K562 (cell line): Measurements from ENCODE around the gene JPT1. TPM values are rescaled to one million over a fixed set of nuclear protein-coding genes. Genes with fewer than 3 reads are reported as not detected.

Source experiments
- ETV1 ChIP-seq: fragments of 450-650 bp; conservative IDR thresholded peaks from 2 replicates; pipeline ENCODE4 v1.6.1; 2016; ENCODE audit warnings: missing genetic modification characterization, control low read depth, low read depth, missing compliant biosample characterization
- NR3C1 ChIP-seq: sonication (generic); formaldehyde crosslinking; IDR thresholded peaks from 2 replicates; pipeline ENCODE4 v1.8.1; 2022; ENCODE audit warnings: missing genetic modification reagents
- PCBP2 ChIP-seq: fragments of 200-400 bp; formaldehyde crosslinking; IDR thresholded peaks from 2 replicates; pipeline ENCODE4 v1.6.1; 2018; ENCODE audit warnings: low read length, low read depth, mild to moderate bottlenecking, moderate library complexity; ENCODE audit not compliant: poor library complexity, severe bottlenecking
- ZSCAN29 ChIP-seq: fragments of 450-650 bp; IDR thresholded peaks from 2 replicates; pipeline ENCODE4 v1.6.1; 2017
- polyA plus RNA-seq, 8 experiments: library from polyadenylated mRNA; depleted of rRNA in 4 of 8; stranded (reverse) in 5 of 8; unstranded in 3 of 8; fragments of >200 nt; fragmentation: Nextera tagmentation in 2 of 8; fragmentation: Illumina TruSeq in 1 of 8; extraction: Ambion mirVana in 2 of 8; extraction: Trizol in 1 of 8; gene quantifications; 2 replicates each; pipeline versions ENCODE4 v1.2.1 to v1.2.3, GENCODE V29; 2011 to 2014; ENCODE audit warnings: inconsistent platforms in 1 of 8, missing spikeins in 1 of 8
- total RNA-seq, 7 experiments: library from RNA; depleted of rRNA in 6 of 7; stranded (reverse); fragments of >200 nt in 6 of 7; fragmentation: Illumina TruSeq in 2 of 7; extraction: Trizol in 2 of 7; gene quantifications; 2 replicates each; pipeline versions ENCODE4 v1.2.1 to v1.2.3, GENCODE V29; 2011 to 2021; ENCODE audit warnings: low replicate concordance in 1 of 7
- TF ChIP-seq, protein P1 (sequence below): IDR thresholded peaks from 3 replicates; pipeline ENCODE4 v1.6.1; 2011; ENCODE audit warnings: borderline replicate concordance, mild to moderate bottlenecking; ENCODE audit not compliant: insufficient read length, insufficient read depth
- TF ChIP-seq, protein P2 (sequence below), 2 experiments: fragments of 450-650 bp in 1 of 2; sonication (generic) in 1 of 2; formaldehyde crosslinking in 1 of 2; IDR thresholded peaks; 2 replicates each; pipeline versions ENCODE4 v1.7.1 to v1.9.0; 2016 to 2022; ENCODE audit warnings: inconsistent platforms in 1 of 2, mild to moderate bottlenecking in 1 of 2, missing genetic modification reagents in 1 of 2
- TF ChIP-seq, protein P3 (sequence below), 2 experiments: fragments of 450-650 bp; formaldehyde crosslinking in 1 of 2; IDR thresholded peaks; 2 replicates each; pipeline versions ENCODE4 v1.4.0 to v1.6.1; 2014 to 2020; ENCODE audit warnings: mild to moderate bottlenecking in 2 of 2, borderline replicate concordance in 1 of 2, low read depth in 1 of 2

JPT1 gene
- total and polyA plus RNA-seq, 9 of the 15 experiments (the other 6 are each of a cell fraction or from before 2014, with no cell fraction given), result 56.7 to 292 (median 144) TPM

DNA sequence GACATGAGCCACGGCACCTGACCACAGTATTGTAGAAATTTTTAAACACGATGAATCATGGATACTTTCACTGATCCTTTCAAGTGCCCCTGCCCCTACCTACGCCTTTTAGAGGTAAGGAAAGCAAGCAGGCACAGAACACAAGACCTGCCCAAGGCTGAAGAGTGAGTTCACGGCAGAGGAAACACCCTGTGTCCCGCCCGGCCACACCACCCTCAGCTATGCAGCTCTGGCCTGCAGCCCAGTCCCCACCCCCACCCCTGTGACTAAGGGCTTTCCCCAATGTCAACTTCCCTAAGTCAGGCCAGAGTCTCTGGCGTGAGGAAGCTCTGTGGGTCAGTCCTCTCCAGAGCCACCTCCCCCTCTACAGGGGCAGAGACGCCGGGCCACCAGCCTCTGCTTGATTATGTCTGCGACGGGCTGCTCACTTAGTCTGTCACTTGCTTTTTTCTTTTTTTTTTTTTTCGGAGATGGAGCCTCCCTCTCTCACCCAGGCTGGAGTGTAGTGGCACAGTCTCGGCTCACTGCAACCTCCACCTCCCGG lies 58.2 kb downstream of the JPT1 start (continued):
- TF ChIP-seq PCBP2, result no peak
- TF ChIP-seq ETV1 (tag), result no peak
- no peak for TF ChIP-seq ZSCAN29
- TF ChIP-seq, protein P1, sequence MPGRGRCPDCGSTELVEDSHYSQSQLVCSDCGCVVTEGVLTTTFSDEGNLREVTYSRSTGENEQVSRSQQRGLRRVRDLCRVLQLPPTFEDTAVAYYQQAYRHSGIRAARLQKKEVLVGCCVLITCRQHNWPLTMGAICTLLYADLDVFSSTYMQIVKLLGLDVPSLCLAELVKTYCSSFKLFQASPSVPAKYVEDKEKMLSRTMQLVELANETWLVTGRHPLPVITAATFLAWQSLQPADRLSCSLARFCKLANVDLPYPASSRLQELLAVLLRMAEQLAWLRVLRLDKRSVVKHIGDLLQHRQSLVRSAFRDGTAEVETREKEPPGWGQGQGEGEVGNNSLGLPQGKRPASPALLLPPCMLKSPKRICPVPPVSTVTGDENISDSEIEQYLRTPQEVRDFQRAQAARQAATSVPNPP, result no peak
- TF ChIP-seq, protein P2, sequence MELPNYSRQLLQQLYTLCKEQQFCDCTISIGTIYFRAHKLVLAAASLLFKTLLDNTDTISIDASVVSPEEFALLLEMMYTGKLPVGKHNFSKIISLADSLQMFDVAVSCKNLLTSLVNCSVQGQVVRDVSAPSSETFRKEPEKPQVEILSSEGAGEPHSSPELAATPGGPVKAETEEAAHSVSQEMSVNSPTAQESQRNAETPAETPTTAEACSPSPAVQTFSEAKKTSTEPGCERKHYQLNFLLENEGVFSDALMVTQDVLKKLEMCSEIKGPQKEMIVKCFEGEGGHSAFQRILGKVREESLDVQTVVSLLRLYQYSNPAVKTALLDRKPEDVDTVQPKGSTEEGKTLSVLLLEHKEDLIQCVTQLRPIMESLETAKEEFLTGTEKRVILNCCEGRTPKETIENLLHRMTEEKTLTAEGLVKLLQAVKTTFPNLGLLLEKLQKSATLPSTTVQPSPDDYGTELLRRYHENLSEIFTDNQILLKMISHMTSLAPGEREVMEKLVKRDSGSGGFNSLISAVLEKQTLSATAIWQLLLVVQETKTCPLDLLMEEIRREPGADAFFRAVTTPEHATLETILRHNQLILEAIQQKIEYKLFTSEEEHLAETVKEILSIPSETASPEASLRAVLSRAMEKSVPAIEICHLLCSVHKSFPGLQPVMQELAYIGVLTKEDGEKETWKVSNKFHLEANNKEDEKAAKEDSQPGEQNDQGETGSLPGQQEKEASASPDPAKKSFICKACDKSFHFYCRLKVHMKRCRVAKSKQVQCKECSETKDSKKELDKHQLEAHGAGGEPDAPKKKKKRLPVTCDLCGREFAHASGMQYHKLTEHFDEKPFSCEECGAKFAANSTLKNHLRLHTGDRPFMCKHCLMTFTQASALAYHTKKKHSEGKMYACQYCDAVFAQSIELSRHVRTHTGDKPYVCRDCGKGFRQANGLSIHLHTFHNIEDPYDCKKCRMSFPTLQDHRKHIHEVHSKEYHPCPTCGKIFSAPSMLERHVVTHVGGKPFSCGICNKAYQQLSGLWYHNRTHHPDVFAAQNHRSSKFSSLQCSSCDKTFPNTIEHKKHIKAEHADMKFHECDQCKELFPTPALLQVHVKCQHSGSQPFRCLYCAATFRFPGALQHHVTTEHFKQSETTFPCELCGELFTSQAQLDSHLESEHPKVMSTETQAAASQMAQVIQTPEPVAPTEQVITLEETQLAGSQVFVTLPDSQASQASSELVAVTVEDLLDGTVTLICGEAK (IDR thresholded peaks at IDR 0.05), result 0 out of 2 replicates have a peak, but pooled peaks have one; percentile 18
- TF ChIP-seq, protein P2 (CRISPR knock-in tag; IDR thresholded peaks at IDR 0.05), result no peak
- no peak for TF ChIP-seq NR3C1 (CRISPR knock-in tag)
- TF ChIP-seq, protein P3, sequence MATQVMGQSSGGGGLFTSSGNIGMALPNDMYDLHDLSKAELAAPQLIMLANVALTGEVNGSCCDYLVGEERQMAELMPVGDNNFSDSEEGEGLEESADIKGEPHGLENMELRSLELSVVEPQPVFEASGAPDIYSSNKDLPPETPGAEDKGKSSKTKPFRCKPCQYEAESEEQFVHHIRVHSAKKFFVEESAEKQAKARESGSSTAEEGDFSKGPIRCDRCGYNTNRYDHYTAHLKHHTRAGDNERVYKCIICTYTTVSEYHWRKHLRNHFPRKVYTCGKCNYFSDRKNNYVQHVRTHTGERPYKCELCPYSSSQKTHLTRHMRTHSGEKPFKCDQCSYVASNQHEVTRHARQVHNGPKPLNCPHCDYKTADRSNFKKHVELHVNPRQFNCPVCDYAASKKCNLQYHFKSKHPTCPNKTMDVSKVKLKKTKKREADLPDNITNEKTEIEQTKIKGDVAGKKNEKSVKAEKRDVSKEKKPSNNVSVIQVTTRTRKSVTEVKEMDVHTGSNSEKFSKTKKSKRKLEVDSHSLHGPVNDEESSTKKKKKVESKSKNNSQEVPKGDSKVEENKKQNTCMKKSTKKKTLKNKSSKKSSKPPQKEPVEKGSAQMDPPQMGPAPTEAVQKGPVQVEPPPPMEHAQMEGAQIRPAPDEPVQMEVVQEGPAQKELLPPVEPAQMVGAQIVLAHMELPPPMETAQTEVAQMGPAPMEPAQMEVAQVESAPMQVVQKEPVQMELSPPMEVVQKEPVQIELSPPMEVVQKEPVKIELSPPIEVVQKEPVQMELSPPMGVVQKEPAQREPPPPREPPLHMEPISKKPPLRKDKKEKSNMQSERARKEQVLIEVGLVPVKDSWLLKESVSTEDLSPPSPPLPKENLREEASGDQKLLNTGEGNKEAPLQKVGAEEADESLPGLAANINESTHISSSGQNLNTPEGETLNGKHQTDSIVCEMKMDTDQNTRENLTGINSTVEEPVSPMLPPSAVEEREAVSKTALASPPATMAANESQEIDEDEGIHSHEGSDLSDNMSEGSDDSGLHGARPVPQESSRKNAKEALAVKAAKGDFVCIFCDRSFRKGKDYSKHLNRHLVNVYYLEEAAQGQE (IDR thresholded peaks at IDR 0.05; ENCODE audit: borderline replicate concordance), result no peak; the same call in 1 of the 2 replicates
- TF ChIP-seq, protein P3 (CRISPR knock-in tag; IDR thresholded peaks at IDR 0.05; ENCODE audit: low read depth), result no peak
